Measurements from ENCODE around the gene MRTFB. TPM values are rescaled to one million over a fixed set of nuclear protein-coding genes. Genes with fewer than 3 reads are reported as not detected.
A peak's percentile ranks its signal among the peaks of the same experiment; 100 is the strongest.

Gene MRTFB
- polyA plus RNA-seq, 3 donors = 32.1 to 33.7 (median 33.6) TPM

- DNase-seq (ENCODE audit: low read depth in 3 of 3, low spot score in 2 of 3) = no peak
Observed at GRCh38 chr16:14063618-14064581, 7.2 kb upstream of the MRTFB start.

GRCh38 chr16:14069818-14070217 is 1.3 kb upstream of the MRTFB start:
- no peak for DNase-seq (ENCODE audit: low read depth in 3 of 3, low spot score in 2 of 3)

- DNase-seq (ENCODE audit: low read depth in 3 of 3, low spot score in 2 of 3) = no peak
Observed at GRCh38 chr16:14070555-14070876, 603 bp upstream of the MRTFB start.

GRCh38 chr16:14071576-14072271 is 605 bp downstream of the MRTFB start:
- DNase-seq (ENCODE audit: low read depth in 3 of 3, low spot score in 2 of 3) = no peak

GRCh38 chr16:14072360-14072759 is 1.2 kb downstream of the MRTFB start:
- DNase-seq (ENCODE audit: low read depth in 3 of 3, low spot score in 2 of 3) = no peak

GRCh38 chr16:14074544-14074943 is 3.4 kb downstream of the MRTFB start:
- DNase-seq (ENCODE audit: low read depth in 3 of 3, low spot score in 2 of 3) = no peak

- DNase-seq (ENCODE audit: low read depth in 3 of 3, low spot score in 2 of 3) = no peak
Observed at GRCh38 chr16:14077918-14078317, 6.8 kb downstream of the MRTFB start.

- no peak for DNase-seq (ENCODE audit: low read depth in 3 of 3, low spot score in 2 of 3)
Observed at GRCh38 chr16:14086477-14086876, 15.4 kb downstream of the MRTFB start.

GRCh38 chr16:14087181-14087580 is 16.1 kb downstream of the MRTFB start:
- no peak for DNase-seq (ENCODE audit: low read depth in 3 of 3, low spot score in 2 of 3)

GRCh38 chr16:14087590-14088154 is 16.6 kb downstream of the MRTFB start:
- DNase-seq (ENCODE audit: low read depth in 3 of 3, low spot score in 2 of 3) = no peak

- DNase-seq (ENCODE audit: low read depth in 3 of 3, low spot score in 2 of 3) = no peak
Observed at GRCh38 chr16:14088155-14088753, 17.1 kb downstream of the MRTFB start.

GRCh38 chr16:14089283-14089823 is 18.2 kb downstream of the MRTFB start:
- no peak for DNase-seq (ENCODE audit: low read depth in 3 of 3, low spot score in 2 of 3)

- no peak for DNase-seq (ENCODE audit: low read depth in 3 of 3, low spot score in 2 of 3)
Observed at GRCh38 chr16:14092561-14092960, 21.4 kb downstream of the MRTFB start.

GRCh38 chr16:14095883-14096551 is 24.9 kb downstream of the MRTFB start:
- DNase-seq (ENCODE audit: low read depth in 3 of 3, low spot score in 2 of 3) = no peak

- DNase-seq (ENCODE audit: low read depth in 3 of 3, low spot score in 2 of 3) = peak; percentile 34 to 62 (median 54)
Observed at GRCh38 chr16:14097182-14097959, 26.3 kb downstream of the MRTFB start.

- DNase-seq (ENCODE audit: low read depth in 3 of 3, low spot score in 2 of 3) = no peak
Observed at GRCh38 chr16:14098081-14098480, 27.0 kb downstream of the MRTFB start.

- no peak for DNase-seq (ENCODE audit: low read depth in 3 of 3, low spot score in 2 of 3)
Observed at GRCh38 chr16:14100825-14101224, 29.7 kb downstream of the MRTFB start.

GRCh38 chr16:14101415-14101814 is 30.3 kb downstream of the MRTFB start:
- DNase-seq (ENCODE audit: low read depth in 3 of 3, low spot score in 2 of 3) = no peak

- DNase-seq (ENCODE audit: low read depth in 3 of 3, low spot score in 2 of 3) = no peak
Observed at GRCh38 chr16:14102925-14103720, 32.0 kb downstream of the MRTFB start.

Measured in right renal cortex interstitium (tissue), 3 donors.